ENCODE results near the gene TRPM3. TPM values are rescaled to one million over a fixed set of nuclear protein-coding genes. Genes with fewer than 3 reads are reported as not detected.
"Not testable (repeated sequence)": the region's sequence is repeated elsewhere in the genome, so short reads cannot be mapped to it uniquely, and the experiment has no call there.

The TRPM3 gene
- total RNA-seq, 1 experiment from 2014 or later = not detected

- DNase-seq = no peak
- no peaks in the 10 kb centered on the region for H3K36me3 ChIP-seq (ENCODE audit: low read depth, low read length)
- intact Hi-C loops (cut with micrococcal nuclease) = no loop called here
- H3K9me3 ChIP-seq (ENCODE audit: low read length) = no peaks in the 10 kb centered on the region
- no peak overlapping the region for H3K4me2 ChIP-seq (ENCODE audit: low read length)
- H3K27ac ChIP-seq (ENCODE audit: low read length) = no peak overlapping the region
- no peak overlapping the region for H3K9ac ChIP-seq (ENCODE audit: low read length)
- no peak for ATAC-seq
- no peak overlapping the region for H3K4me3 ChIP-seq (ENCODE audit: low read length)
- no peaks in the 10 kb centered on the region for H4K20me1 ChIP-seq (ENCODE audit: low read length)
- TF ChIP-seq EZH2 (IDR thresholded peaks at IDR 0.05; ENCODE audit: low read length, unreplicated experiment) (no peak), CTCF (conservative IDR thresholded peaks at IDR 0.05; ENCODE audit: low read depth, low read length) (no peak), EZH2phosphoT487 (IDR thresholded peaks at IDR 0.05; ENCODE audit: borderline replicate concordance, low read length) (no peak)
- H3K79me2 ChIP-seq (ENCODE audit: low read length) = no peaks in the 10 kb centered on the region
- no peaks in the 10 kb centered on the region for H3F3A ChIP-seq (ENCODE audit: low read length, unreplicated experiment)
- H3K9me2 ChIP-seq (replicated peaks; ENCODE audit: low read length) = no peaks in the 10 kb centered on the region
- no peaks in the 10 kb centered on the region for H3K27me3 ChIP-seq (ENCODE audit: low read length)
- no peaks in the 10 kb centered on the region for H3K4me1 ChIP-seq (ENCODE audit: insufficient read depth, low read length)
- H2AFZ ChIP-seq (ENCODE audit: low read length) = no peak overlapping the region
- ChIA-PET POLR2A (ENCODE audit: unreplicated experiment) (no interaction called here), CTCF (no interaction called here)
- BruUV-seq (replicated peaks) = no TSS peak
These were observed 374.1 kb downstream of the TRPM3 start for GRCh38 chr9:70747261-70747718.

GRCh38 chr9:70746760-70747159 lies 374.7 kb downstream of the TRPM3 start:
- Histone ChIP-seq H3K4me1 (ENCODE audit: insufficient read depth, low read length) (no peaks in the 10 kb centered on the region), H3K79me2 (ENCODE audit: low read length) (no peaks in the 10 kb centered on the region), H3F3A (ENCODE audit: low read length, unreplicated experiment) (no peaks in the 10 kb centered on the region), H3K4me2 (ENCODE audit: low read length) (no peak overlapping the region), H2AFZ (ENCODE audit: low read length) (no peak overlapping the region), H3K9me3 (ENCODE audit: low read length) (no peaks in the 10 kb centered on the region), H3K4me3 (ENCODE audit: low read length) (no peak overlapping the region), H3K27me3 (ENCODE audit: low read length) (no peaks in the 10 kb centered on the region), H3K9me2 (replicated peaks; ENCODE audit: low read length) (no peaks in the 10 kb centered on the region), H3K9ac (ENCODE audit: low read length) (no peak overlapping the region), H4K20me1 (ENCODE audit: low read length) (no peaks in the 10 kb centered on the region), H3K36me3 (ENCODE audit: low read depth, low read length) (no peaks in the 10 kb centered on the region), H3K27ac (ENCODE audit: low read length) (no peak overlapping the region)
- DNase-seq (no peak), ATAC-seq (no peak)
- POLR2A ChIA-PET (ENCODE audit: unreplicated experiment) = no interaction called here
- CTCF ChIA-PET = no interaction called here
- intact Hi-C loops (cut with micrococcal nuclease) = no loop called here
- BruUV-seq (replicated peaks) = no TSS peak
- no peak for TF ChIP-seq EZH2 (IDR thresholded peaks at IDR 0.05; ENCODE audit: low read length, unreplicated experiment)
- no peak for TF ChIP-seq EZH2phosphoT487 (IDR thresholded peaks at IDR 0.05; ENCODE audit: borderline replicate concordance, low read length)
- no peak for TF ChIP-seq CTCF (conservative IDR thresholded peaks at IDR 0.05; ENCODE audit: low read depth, low read length)

- Histone ChIP-seq H2AFZ (ENCODE audit: low read length) (no peak overlapping the region), H4K20me1 (ENCODE audit: low read length) (no peaks in the 10 kb centered on the region), H3K9ac (ENCODE audit: low read length) (no peak overlapping the region), H3K4me1 (ENCODE audit: insufficient read depth, low read length) (no peaks in the 10 kb centered on the region), H3K79me2 (ENCODE audit: low read length) (no peaks in the 10 kb centered on the region), H3K27me3 (ENCODE audit: low read length) (no peaks in the 10 kb centered on the region), H3K27ac (ENCODE audit: low read length) (no peak overlapping the region), H3K36me3 (ENCODE audit: low read depth, low read length) (no peaks in the 10 kb centered on the region), H3K4me2 (ENCODE audit: low read length) (no peak overlapping the region), H3K4me3 (ENCODE audit: low read length) (no peak overlapping the region), H3K9me2 (replicated peaks; ENCODE audit: low read length) (no peaks in the 10 kb centered on the region), H3F3A (ENCODE audit: low read length, unreplicated experiment) (no peaks in the 10 kb centered on the region), H3K9me3 (ENCODE audit: low read length) (no peaks in the 10 kb centered on the region)
- intact Hi-C loops (cut with micrococcal nuclease) = no loop called here
- ChIA-PET CTCF (no interaction called here), POLR2A (ENCODE audit: unreplicated experiment) (no interaction called here)
- ATAC-seq = no peak
- DNase-seq = no peak
- no peak for TF ChIP-seq EZH2phosphoT487 (IDR thresholded peaks at IDR 0.05; ENCODE audit: borderline replicate concordance, low read length)
- TF ChIP-seq CTCF (conservative IDR thresholded peaks at IDR 0.05; ENCODE audit: low read depth, low read length) = no peak
- no peak for TF ChIP-seq EZH2 (IDR thresholded peaks at IDR 0.05; ENCODE audit: low read length, unreplicated experiment)
- BruUV-seq (replicated peaks) = no TSS peak
These were observed 375.1 kb downstream of the TRPM3 start for GRCh38 chr9:70746316-70746715.

- BruUV-seq (replicated peaks); CTCF ChIA-PET; POLR2A ChIA-PET (ENCODE audit: unreplicated experiment); H3K4me2 ChIP-seq (ENCODE audit: low read length); H3K79me2 ChIP-seq (ENCODE audit: low read length); DNase-seq; H3K27ac ChIP-seq (ENCODE audit: low read length); H4K20me1 ChIP-seq (ENCODE audit: low read length); H3K36me3 ChIP-seq (ENCODE audit: low read depth, low read length); intact Hi-C loops (cut with micrococcal nuclease); H3K27me3 ChIP-seq (ENCODE audit: low read length); H2AFZ ChIP-seq (ENCODE audit: low read length); H3K9ac ChIP-seq (ENCODE audit: low read length); H3K4me3 ChIP-seq (ENCODE audit: low read length); H3K4me1 ChIP-seq (ENCODE audit: insufficient read depth, low read length); H3K9me2 ChIP-seq (replicated peaks; ENCODE audit: low read length); ATAC-seq; H3F3A ChIP-seq (ENCODE audit: low read length, unreplicated experiment); H3K9me3 ChIP-seq (ENCODE audit: low read length): not testable (repeated sequence)
These were observed 396.6 kb downstream of the TRPM3 start for GRCh38 chr9:70724794-70725193.

- H3K9ac ChIP-seq (ENCODE audit: low read length); ATAC-seq; H3K4me2 ChIP-seq (ENCODE audit: low read length); H2AFZ ChIP-seq (ENCODE audit: low read length); POLR2A ChIA-PET (ENCODE audit: unreplicated experiment); H3K9me2 ChIP-seq (replicated peaks; ENCODE audit: low read length); CTCF ChIA-PET; DNase-seq; BruUV-seq (replicated peaks); H3K27ac ChIP-seq (ENCODE audit: low read length); H3K79me2 ChIP-seq (ENCODE audit: low read length); H3K36me3 ChIP-seq (ENCODE audit: low read depth, low read length); H3K4me3 ChIP-seq (ENCODE audit: low read length); H3K4me1 ChIP-seq (ENCODE audit: insufficient read depth, low read length); H4K20me1 ChIP-seq (ENCODE audit: low read length); H3F3A ChIP-seq (ENCODE audit: low read length, unreplicated experiment); intact Hi-C loops (cut with micrococcal nuclease); H3K27me3 ChIP-seq (ENCODE audit: low read length); H3K9me3 ChIP-seq (ENCODE audit: low read length): not testable (repeated sequence)
These were observed 397.4 kb downstream of the TRPM3 start for GRCh38 chr9:70724025-70724424.

All from PC-3 (cell line).